Forelimb muscle (tissue), 1 donor: Measurements from ENCODE around the gene MTMR3. TPM values are rescaled to one million over a fixed set of nuclear protein-coding genes. Genes with fewer than 3 reads are reported as not detected.

Experiments used
- DNase-seq: peaks from one replicate; pipeline ENCODE4 v3.0.0-alpha.2; 2013; ENCODE audit warnings: low read depth
- polyA plus RNA-seq: library from polyadenylated mRNA; unstranded; fragments of 120-200 nt; gene quantifications from one replicate; pipeline ENCODE4 v1.2.1, GENCODE V29; 2013; ENCODE audit not compliant: insufficient read length

Gene MTMR3
- polyA plus RNA-seq, 1 donor: 32.6 TPM

DNA sequence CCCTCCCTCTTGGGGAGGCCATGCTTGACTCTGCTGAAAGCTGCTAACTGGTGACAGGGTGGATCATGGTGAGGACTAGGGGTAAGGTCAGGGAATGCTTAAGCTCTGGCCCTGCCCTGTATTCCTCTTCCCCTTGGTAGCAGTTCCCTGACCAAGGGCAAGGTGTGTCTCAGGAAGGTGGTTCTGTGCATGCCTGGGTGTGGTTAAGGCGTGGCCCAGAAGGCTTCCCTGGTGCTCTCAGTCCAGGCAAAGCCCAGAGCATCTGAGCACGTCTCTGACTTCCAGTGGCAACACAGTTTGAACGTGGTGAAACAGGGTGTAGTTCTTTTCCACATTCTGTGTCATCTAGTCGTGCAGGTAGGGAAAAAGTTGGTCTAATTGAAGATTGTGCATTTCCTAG is 144.2 kb downstream of the MTMR3 start:
- no peak for DNase-seq

DNA sequence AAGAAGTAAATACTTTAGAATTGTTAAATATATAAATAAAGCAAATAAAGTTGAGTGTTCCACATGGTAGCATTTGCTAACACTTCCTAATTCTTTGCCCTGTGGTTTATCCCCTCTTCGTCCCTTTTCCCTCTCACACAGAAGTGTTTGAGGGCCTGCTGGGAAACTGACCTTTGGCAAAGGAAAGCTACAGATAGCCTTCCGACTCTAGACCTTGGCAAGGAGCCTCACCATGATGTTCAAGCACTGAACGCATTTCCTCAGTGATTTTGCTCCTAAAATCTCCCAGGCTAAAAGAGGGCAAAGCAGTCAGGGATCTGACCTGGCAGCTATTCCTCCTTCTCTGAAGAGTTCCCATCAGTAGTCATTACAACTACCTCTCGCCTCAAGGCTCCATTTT is 144.8 kb downstream of the MTMR3 start:
- no peak for DNase-seq

DNA sequence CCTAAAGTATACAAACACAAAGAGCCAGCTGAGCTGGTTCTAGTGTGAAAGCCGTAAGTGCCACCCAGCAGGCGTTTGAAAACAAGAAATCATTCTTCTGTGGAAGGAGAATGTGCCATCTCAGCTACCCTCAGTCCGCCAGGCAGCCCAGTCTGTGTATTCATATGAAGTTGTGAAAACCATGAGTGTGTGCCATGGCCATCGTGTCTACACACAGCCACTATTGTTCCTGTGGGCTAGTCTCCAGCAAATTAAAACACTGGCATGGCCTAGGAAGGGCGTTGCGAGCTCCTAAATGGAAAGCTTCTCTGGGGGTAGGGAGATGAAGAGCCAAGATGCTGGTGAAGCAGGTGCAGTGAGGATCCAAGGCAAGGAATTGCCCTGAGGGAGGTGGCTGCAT is 145.8 kb downstream of the MTMR3 start:
- DNase-seq: no peak

DNA sequence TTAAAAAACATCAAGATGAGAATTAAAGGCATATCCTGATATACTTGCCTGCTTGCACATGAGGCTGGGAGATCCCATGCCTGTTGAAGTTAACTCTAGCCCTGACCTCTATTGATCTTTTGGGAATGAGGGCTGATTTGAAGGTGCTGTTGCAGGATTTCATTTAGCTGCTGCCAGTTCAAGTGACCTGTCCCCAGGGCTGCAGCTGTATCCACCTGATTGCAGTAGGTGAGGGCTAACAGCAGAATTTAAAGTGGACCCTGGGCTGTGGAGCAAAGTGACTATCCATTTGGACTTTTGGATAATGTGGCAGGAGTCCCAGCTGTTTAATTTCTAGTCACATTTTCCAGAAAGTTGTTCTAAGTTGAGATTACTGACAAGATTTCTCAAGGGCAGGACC is 146.5 kb downstream of the MTMR3 start:
- no peak for DNase-seq

DNA sequence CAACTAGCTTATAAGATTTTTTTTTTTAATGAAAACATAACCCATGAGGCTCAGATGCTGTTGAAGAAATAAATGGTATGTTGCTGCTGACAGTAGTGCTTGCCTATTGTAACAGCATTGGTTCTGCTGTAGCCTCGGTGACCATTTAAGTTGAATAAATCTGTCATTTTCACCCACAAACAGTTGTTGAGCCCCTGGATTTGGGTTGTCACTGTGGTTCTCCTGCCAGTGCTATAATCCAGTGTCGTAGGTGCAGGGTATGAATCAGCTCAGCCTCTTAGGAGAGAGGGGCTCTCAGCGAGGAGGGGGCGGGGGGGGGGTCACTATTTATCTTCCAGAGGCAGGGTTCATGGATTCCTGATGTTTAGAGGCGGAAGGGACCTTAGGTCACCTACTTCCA is 147.4 kb downstream of the MTMR3 start:
- DNase-seq: no peak

DNA sequence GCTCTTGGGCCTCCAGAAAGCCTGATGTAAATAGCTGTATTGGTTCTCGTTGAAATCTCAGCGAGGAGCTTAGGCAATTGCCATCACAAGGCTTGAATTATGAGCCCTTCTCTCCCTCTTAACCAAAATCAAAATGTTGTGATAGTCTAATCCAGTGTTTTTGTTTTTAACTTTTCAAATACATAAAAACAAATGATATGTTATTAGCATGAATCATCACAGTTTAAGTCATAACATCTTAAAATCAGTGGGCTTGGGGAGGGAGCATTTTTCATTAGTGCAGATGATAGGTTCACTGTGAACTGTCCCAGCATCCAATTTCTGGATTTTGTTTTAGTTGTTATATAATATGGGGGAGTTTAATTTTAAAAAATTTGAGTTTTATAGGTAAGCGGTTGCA is 148.4 kb downstream of the MTMR3 start:
- DNase-seq: no peak

DNA sequence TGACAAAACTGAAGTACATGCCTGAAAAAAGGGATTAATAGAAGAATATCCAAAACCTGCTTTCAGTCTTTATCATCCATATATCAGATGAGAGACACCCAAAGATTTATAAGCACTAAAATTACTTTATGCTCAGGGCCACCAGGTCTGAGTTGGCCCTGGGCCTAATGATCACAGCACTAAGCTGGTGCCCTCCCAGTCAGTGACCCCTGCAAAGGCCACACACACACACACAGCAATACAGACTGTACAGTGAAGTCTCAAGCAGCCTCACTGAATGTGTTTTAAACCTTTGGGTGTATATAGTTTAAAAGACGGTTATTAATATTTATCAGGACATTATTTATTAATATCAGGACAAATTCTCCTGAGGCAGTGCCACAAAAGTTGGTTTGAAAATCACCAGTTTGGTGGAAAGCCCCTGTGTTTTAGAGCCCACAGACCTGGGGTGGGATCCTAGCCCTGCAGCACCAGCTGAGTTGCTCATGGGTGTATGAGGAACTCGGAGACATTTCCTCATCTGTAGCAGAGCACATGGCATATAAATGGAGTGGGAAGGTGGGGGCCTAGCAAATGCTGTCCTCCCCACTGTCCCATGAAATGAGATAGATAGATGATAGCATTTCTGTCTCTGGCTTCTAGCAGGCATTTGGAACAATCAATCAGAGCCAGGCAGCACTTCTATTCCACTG is 148.9 kb downstream of the MTMR3 start:
- no peak for DNase-seq

DNA sequence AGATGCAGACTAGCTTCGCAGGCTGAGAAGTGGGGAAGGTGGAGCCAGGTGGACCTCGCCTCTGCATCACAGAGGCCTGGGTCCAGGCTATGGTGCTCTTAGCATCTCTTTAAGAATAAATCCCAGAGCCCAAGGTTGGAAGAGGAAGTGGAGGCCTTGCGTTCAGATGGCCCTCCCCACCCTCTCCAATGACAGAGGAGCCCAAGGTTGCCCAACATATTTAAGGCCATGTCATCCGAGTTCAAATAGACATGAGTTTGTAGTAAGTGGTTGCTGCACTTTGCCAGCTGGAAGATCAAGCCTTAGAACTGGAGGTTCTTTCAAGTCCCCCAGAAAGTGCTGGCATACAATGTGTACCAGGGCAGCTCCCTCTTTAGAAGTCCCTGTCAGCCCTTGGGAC is 150.2 kb downstream of the MTMR3 start:
- DNase-seq: no peak

DNA sequence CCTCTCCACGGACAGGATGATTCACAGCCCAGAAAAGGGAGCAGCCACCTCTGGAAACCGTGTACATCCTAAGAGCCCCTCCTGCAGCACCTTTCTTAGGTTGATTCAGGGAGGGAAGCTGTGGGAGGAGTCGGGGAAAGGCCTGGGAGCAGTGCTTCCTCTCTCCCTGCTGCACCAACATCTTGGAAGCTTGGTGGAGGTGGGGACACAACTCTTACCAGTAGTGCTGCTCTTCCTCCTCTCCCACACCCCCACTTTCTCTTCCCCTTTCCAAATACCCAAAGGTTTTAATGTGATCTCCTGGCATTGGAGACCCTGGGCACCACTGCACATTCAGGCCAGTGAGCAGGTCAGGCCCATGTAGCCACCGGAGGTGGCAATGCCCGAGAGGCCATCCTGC is 150.9 kb downstream of the MTMR3 start:
- DNase-seq: no peak

DNA sequence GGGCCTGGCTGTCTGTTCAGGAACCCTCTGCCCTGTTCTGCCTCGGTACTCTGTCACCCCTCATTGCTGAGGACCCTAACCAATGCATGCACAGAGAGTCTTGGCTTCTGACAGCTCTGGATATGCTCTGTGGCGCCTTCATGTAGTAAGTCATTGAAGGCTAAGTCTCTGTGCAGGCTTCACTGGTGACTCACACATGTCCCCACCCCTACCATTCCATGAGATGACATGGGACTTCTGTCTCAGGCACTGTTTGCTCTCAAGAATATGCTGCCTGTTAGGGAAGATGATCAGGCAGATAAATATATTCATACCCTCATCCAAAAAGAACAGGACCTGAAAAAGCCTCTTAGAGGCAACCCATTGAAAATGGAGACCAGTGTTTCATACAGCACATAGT is 153.7 kb downstream of the MTMR3 start:
- DNase-seq: no peak

DNA sequence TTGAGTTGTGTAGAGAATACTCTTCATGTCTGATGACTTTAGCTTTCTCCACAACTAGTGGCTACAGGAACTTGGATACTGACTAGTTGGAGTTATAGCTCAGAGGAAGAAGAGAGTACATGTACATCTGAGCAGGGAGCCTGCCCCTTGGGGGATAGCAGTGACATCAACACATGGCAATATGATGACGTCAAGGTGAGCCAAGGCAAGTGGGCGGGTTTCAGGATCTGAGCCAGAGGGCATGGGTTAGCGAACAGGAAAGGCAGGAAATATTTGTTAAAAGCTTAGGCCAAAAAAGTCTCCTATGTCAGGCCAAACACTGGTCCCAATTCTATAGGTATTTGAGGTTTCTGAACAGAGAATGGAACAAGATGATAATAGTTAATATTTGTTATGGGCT is 155.2 kb downstream of the MTMR3 start:
- DNase-seq: no peak

DNA sequence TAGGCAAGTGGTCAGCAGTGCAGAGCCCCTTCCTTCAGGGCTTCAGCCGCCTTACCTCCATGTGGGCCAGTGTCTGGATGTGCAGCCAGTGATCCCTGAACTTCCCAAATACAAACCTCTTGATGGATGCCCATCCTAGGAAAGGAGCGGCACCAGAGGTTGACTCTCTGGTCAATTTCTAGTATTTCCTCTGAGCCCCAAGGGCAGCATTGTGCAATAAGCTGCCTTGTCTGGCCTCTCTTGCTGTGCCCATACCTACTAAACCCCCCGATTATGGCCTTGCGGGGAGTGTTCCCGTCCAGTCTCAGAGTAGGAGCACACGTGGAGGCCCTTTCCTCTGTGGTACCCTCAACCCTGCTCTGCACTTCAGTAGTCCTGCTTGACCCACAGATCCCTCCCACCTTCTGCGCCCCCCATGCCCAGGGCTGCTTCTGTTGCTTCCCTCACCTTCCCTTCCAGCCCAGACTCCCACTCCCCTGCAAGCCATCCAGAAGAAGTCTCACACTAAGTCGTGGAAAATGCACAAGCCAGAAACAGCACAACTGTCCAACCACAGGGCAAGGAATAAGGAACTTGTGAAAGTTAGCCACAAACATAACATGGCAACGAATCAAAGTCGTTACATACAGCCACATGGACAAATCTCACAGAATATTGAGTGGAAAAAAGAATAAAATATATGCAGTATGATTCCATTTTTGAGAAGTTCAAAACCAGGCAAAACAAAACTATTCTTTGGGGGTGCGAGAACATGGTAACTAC is 157.7 kb downstream of the MTMR3 start:
- DNase-seq: no peak

DNA sequence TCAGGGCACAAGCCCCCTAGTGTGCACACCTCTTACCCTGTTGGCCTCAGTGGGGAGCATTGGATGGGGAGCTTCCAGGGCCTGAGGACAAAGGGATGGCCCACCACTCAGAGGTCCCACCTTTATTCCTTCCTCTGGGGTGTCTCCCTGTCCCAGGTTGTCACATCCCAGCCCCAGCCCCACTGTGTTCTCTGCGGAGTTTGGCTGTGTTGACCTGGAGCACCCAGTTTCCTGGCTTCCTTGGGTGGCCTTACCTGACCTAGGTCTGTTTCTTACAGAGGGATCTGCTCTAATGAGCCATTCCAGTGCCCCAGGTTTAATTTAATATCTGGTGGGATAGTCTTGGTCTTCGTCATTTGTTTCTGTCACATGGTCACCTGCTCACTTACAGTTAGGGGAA is 158.5 kb downstream of the MTMR3 start:
- DNase-seq: no peak

DNA sequence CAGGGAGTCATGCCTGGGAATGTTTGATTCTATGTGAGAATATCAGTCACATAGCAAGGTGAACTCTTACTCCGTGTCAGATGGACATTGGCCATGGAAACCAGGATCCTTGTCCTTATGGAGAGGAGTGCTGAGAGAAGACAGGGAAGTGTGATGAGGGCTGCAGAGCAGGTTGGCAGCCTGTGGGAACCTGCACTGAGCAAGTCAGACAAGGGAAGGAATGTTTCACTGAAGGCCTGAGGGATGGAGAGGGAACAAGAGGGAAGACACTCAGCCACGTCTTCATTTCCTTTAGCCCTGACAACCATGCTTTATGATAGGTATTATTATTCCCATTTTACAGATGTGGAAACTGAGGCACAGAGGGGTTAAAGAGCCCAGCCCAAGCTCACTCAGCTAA is 158.9 kb downstream of the MTMR3 start:
- DNase-seq: no peak

DNA sequence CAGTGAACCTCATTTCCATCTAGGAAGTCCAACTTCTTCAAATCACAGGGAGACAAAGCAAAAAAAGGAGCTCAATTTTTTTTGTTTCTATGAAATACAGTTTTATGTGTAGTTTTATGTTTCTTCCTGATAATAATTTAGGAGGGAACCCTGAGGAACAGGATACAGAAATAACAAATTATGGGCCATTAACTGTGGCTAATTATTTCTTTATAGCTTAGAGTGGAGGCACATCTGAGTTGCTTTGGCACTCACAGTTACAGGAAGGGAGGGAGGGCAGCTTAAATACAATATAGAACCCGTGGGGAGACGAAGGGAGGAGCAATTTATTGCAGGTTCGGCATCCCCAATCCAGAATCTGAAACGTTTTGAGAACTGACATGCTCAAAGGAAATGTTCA is 160.2 kb downstream of the MTMR3 start:
- DNase-seq: no peak

DNA sequence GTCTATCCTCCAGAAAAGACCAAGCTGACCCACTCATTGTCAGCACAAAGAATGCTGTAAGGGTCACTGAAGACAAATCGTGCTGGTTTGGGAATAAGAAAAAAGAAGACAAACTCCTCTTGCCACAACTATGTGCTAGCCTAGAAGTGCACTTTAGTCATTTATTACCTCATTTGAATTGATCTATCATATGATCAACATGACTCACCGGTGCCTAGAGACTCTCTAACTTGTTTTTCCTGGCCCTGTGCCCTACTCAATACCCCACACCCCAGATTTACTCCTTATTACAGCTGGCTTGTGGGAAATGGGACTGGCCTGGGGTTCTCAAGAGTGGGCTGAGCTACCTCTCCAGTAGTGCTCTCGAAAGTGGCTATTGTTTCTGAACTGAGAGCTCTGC is 161.4 kb downstream of the MTMR3 start:
- peak; percentile 71 for DNase-seq

DNA sequence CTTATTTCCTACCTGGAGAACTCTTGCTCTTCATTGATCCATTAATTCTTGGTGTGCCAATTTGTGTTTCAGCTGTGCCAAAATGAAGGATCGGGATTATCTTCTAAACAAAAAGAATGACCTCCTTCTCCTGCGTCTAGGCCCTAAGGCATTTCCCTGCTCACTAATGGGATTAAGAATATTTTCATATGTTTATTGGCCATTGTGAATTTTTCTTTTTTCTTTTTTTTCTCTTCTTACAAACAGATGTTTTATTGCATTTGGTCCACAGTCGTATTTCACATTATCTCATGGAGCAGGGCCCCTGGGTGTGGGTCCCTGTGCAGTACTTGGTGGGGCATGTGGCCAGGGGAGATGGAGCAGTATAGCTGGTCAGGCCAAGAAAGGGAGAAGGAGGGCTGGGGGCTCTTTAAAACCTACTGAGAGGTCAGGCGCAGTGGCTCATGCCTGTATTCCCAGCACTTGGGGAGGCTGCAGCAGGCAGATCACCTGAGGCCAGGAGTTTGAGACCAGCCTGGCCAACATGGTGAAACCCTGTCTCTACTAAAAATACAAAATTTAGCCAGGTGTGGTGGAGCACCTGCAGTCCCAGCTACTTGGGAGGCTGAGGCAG is 162.0 kb downstream of the MTMR3 start:
- no peak for DNase-seq

DNA sequence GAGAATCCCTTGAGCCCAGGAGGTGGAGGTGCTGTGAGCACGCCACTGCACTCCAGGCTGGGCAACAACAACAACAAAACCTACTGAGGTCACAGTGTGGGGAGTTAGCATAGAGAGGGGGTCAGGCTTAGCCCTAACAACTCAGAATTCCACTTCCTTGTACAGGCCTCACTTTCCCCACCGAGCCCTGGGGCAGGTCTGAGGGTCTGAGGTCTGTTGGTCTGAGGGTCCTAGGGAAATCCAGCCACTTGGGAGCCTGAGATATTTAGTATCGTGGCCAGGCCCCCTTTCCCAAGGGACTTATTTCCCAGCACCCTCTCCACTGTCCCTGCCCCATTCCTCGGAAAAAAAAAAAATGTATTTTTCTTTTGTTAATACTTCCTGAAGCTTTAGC is 162.5 kb downstream of the MTMR3 start:
- no peak for DNase-seq

DNA sequence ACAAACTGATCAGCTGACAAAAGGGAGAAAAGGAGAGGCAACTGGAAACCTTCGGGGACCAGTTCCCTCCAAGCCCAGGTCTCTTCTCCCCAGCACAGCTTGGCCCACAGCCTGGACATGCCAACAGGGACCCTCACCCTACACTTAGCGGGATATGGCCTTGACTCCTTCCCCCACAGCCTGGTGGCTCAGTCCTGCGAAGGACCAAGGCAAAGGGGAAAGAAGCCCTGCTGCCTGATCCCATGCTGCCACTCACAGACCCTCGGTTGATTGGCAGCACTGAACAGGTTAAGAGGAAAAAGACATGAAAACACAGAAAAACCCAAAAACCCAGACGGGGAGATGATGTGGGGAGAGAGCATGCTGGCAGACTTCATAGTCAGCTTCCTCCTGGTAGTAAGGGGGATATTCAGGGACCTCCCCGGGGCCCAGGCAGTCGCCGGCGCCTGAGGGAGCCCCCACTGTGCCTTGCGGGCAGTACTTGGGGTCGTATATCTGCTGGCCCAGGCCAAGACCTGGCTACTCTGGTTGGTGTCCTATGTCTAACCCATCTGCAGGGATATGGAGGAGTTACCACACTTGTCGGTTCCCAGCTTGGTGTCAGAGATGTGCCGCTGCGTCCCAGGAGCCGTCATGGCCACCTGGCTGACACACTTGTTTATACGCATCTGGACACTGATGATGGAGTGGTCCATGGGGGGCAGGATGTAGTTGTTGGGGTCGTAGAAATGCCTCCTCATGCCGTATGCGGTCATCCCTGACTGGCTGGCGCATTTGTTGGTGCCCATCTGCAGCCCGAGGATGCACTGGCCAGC is 163.1 kb downstream of the MTMR3 start:
- no peak for DNase-seq

DNA sequence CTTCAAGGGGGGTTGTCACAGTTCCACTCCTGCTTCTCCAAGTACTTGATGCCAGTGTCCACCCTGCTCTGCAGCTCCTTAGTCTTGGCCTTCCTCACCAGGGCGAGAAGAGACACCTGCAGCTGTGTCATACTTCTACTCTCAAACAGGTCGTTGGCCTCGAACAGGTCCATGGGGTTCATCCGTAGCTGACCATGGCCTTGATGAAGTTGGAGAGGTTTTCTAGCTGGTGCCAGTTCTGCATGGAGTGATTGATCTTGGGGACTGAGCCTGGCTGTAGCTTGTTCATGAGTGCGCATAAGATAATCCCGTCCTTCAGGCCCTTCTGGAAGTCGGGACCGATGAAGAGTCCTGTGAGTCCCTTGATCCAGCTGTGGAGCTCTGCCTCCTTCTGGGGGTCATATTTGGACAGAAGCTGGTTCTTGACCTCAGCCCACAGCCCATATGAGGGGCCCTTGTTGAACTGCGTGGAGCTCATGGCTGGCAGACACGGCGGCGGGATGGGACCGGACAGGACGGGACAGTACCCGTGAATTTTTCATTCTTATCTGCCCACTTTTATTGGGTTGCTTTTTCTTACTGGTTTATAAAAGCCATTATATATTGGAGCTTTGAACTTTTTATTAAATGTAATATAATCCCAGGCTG is 163.9 kb downstream of the MTMR3 start:
- no peak for DNase-seq

DNA sequence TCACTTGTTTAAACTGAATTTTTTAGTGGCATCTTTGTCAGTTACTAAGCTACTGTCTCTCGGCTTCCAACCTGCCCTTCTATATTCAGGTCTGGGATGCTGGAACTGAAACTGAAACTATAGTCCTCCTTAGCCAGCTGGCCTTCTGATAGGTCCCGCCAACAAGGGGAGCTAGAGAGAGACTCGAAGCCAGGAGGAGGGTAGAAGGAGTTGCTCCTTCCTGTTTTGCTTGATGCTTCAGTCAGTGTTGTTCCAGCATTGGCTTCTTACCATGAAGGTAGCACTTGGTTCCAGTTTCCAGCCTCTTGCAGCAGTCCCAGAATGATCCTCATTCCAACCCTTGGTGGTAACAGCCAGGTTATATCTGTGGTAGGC is 164.4 kb downstream of the MTMR3 start:
- no peak for DNase-seq

DNA sequence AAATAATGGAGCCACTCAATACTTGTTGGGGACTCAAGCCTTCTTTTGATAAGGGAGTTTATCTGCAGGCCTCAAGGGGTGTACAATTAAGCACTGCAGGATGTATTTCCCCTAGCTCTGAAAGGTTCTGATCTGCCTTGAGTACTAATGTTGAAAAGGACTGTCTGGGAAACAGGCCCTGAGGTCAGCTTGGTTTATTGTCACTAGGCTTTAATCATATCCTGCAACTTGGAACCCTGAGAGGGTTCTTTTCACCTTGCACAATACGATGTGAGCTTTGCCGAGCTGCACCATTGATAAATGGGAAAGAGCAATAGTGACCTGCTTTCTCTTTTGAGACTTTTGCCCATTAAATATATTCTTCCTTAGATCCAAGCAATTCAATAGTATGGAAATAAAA is 165.7 kb downstream of the MTMR3 start:
- no peak for DNase-seq
